CD4-positive, alpha-beta memory T cell (primary cell): ENCODE results near the gene CLSTN2. TPM values are rescaled to one million over a fixed set of nuclear protein-coding genes. Genes with fewer than 3 reads are reported as not detected.

ENCODE experiments used
- CTCF ChIA-PET: fragments of 350-600 bp; sonication (Branson Sonifier 250); formaldehyde crosslinking; loops from one replicate; lab custom pipeline; 2021; ENCODE audit warnings: inconsistent platforms; ENCODE audit not compliant: partially characterized antibody; lab: Charles Lee
- POLR2A ChIA-PET: fragments of 350-600 bp; sonication (Branson Sonifier 250); formaldehyde crosslinking; loops from one replicate; lab custom pipeline; 2021; ENCODE audit not compliant: partially characterized antibody; lab: Charles Lee
- DNase-seq, 5 donors: peaks; one replicate each; pipeline versions ENCODE4 v3.0.0 to v3.0.0-alpha.2; 2020 to 2022; ENCODE audit warnings: mixed read lengths in 1 of 5
- H3K27ac ChIP-seq: one replicate; pipeline ENCODE4 v1.7.0; 2013; ENCODE audit warnings: low read depth, low read length
- H3K27me3 ChIP-seq: 2 replicates; pipeline ENCODE4 v1.7.0; 2013; ENCODE audit warnings: mild to moderate bottlenecking, low read length, moderate library complexity; ENCODE audit not compliant: insufficient read depth
- H3K36me3 ChIP-seq: 2 replicates; pipeline ENCODE4 v1.7.0; 2013; ENCODE audit warnings: mild to moderate bottlenecking, low read length, moderate library complexity; ENCODE audit not compliant: insufficient read depth
- H3K4me1 ChIP-seq: 2 replicates; pipeline ENCODE4 v1.7.0; 2013; ENCODE audit warnings: mild to moderate bottlenecking, low read length, moderate library complexity; ENCODE audit not compliant: insufficient read depth
- H3K4me3 ChIP-seq, 2 donors: one replicate each; pipeline ENCODE4 v1.7.0; 2013; ENCODE audit warnings: low read length in 2 of 2, mild to moderate bottlenecking in 1 of 2
- H3K9me3 ChIP-seq, 2 donors: one replicate each; pipeline ENCODE4 v1.7.0; 2013; ENCODE audit warnings: low read length in 2 of 2, control low read depth in 1 of 2; ENCODE audit not compliant: control insufficient read depth in 1 of 2
- H3K27ac Mint-ChIP-seq, 7 donors: one replicate each; pipeline ENCODE4 v1.8.0; 2020 to 2021; ENCODE audit warnings: mixed read lengths in 7 of 7, mild to moderate bottlenecking in 6 of 7, inconsistent platforms in 3 of 7, moderate library complexity in 3 of 7
- H3K27me3 Mint-ChIP-seq, 2 donors: one replicate each; pipeline ENCODE4 v1.8.0; 2020 to 2021; ENCODE audit warnings: mixed read lengths in 2 of 2
- H3K36me3 Mint-ChIP-seq, 2 donors: one replicate each; pipeline ENCODE4 v1.8.0; 2020 to 2021; ENCODE audit warnings: mixed read lengths in 2 of 2, inconsistent platforms in 1 of 2, mild to moderate bottlenecking in 1 of 2
- H3K4me1 Mint-ChIP-seq, 4 donors: one replicate each; pipeline ENCODE4 v1.8.0; 2020 to 2021; ENCODE audit warnings: mixed read lengths in 4 of 4, mild to moderate bottlenecking in 1 of 4
- H3K4me3 Mint-ChIP-seq, 8 donors: one replicate each; pipeline ENCODE4 v1.8.0; 2020 to 2021; ENCODE audit warnings: mixed read lengths in 8 of 8, mild to moderate bottlenecking in 7 of 8, moderate library complexity in 6 of 8, inconsistent platforms in 3 of 8
- H3K9me3 Mint-ChIP-seq, 8 donors: one replicate each; pipeline ENCODE4 v1.8.0; 2020 to 2021; ENCODE audit warnings: mixed read lengths in 8 of 8, mild to moderate bottlenecking in 5 of 8, inconsistent platforms in 3 of 8, moderate library complexity in 1 of 8
- intact Hi-C: fragments of 100-400 bp; cut with micrococcal nuclease; formaldehyde crosslinking; loops from one replicate; pipeline ENCODE4 v1.15.1; 2023
- polyA plus RNA-seq, 2 donors: library from polyadenylated mRNA; unstranded; fragments of 300-500 nt; fragmentation: Illumina TruSeq; gene quantifications; one replicate each; pipeline ENCODE4 v1.2.3, GENCODE V29; 2021
- total RNA-seq, 2 experiments: library from RNA; stranded (reverse); gene quantifications; one replicate each; pipeline ENCODE4 v1.2.3, GENCODE V29; 2021

CLSTN2 gene
- total RNA-seq (not detected), polyA plus RNA-seq (not detected)

DNA sequence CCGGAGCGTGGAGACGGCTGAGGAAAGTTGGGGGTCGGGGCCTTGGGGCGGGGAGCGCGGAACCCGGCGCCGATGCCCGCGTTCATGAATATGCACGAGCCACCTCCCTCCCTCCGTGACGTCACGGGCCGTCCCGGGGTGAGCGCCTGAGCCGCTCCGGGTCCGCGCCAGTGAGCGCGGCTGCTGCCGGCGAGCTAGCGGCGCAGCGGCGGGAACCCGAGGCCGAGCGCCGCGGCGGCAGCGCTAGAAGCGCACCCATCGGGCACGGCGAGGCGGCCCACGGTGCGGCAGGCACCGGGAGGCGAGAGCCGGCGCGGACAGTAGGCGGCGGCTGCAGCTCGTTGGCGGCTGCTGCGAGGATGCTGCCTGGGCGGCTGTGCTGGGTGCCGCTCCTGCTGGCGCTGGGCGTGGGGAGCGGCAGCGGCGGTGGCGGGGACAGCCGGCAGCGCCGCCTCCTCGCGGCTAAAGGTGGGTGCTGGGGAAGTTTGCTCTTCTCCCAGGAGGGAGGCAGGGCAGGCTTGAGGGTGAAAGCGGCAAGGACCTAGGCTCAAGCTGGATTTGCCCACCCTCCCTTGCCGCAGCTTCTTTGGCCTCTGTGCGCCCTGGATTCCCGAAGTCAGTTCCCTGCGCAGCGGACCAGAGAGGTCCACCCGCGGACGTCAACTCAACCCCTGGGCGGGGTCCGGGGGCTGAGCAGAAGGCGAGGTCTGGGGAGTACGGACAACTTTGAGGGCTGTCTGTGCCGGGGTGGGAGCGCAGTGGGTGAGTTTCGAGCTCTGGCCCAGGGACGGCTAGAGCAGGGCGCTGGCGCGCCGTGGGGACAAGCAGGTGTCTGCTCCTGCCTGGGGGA lies at the start of gene CLSTN2:
Gene CLSTN2, plus strand, starts transcription at position 170 of the 850 bp plus-strand sequence.
- Histone ChIP-seq H3K4me3 (no peak within 1 kb of the TSS), H3K4me1 (no peaks in the 10 kb centered on the region), H3K9me3 (no peaks in the 10 kb centered on the region), H3K36me3 (no peaks in the 10 kb centered on the region), H3K27me3 (peaks cover 6% of the 10 kb centered on the region), H3K27ac (no peak within 1 kb of the TSS)
- Mint-ChIP-seq H3K27ac (no peak within 1 kb of the TSS), H3K4me3 (peak within 1 kb of the TSS in 4 of 8 donors; percentile 24 to 46 (median 36)), H3K27me3 (peaks cover 32 to 34% of the 10 kb centered on the region in 2 donors), H3K9me3 (peaks cover 0 to 10% (median 3%) of the 10 kb centered on the region in 8 donors), H3K36me3 (no peaks in the 10 kb centered on the region), H3K4me1 (peaks cover 0 to 7% (median under 1%) of the 10 kb centered on the region in 4 donors)
- intact Hi-C loops: no loop called here
- CTCF ChIA-PET: no interaction called here
- no peak for DNase-seq
- POLR2A ChIA-PET: no interaction called here

DNA sequence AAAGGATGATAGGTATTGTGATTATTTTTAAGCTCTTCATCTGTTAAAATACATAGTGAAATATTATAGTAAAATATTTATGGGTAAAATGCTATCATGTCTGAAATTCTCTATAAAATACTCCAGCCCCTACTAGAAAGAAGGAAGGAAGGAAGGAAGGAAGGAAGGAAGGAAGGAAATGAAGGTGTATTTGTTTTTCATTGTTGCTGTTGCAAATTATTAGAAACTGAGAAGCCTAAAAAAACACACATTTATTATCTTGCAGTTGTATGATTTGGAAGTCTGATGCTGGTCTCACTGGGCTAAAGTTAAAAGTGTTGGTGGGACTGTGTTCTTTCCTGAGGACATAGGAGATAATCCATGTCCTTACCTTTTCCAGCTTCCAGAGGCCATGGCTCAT lies 47.6 kb upstream of the CLSTN2 start:
- Mint-ChIP-seq H3K9me3 (peaks cover 0 to 15% (median 7%) of the 10 kb centered on the region in 8 donors), H3K4me1 (no peaks in the 10 kb centered on the region), H3K27me3 (no peaks in the 10 kb centered on the region), H3K36me3 (no peaks in the 10 kb centered on the region), H3K27ac (no peak overlapping the region), H3K4me3 (no peak overlapping the region)
- no peak overlapping the region for H3K4me3 ChIP-seq
- ChIA-PET CTCF (no interaction called here), POLR2A (no interaction called here)
- intact Hi-C loops: no loop called here
- H3K36me3 ChIP-seq: no peaks in the 10 kb centered on the region
- H3K4me1 ChIP-seq: no peaks in the 10 kb centered on the region
- H3K27me3 ChIP-seq: no peaks in the 10 kb centered on the region
- DNase-seq: no peak
- H3K9me3 ChIP-seq: no peaks in the 10 kb centered on the region
- no peak overlapping the region for H3K27ac ChIP-seq

DNA sequence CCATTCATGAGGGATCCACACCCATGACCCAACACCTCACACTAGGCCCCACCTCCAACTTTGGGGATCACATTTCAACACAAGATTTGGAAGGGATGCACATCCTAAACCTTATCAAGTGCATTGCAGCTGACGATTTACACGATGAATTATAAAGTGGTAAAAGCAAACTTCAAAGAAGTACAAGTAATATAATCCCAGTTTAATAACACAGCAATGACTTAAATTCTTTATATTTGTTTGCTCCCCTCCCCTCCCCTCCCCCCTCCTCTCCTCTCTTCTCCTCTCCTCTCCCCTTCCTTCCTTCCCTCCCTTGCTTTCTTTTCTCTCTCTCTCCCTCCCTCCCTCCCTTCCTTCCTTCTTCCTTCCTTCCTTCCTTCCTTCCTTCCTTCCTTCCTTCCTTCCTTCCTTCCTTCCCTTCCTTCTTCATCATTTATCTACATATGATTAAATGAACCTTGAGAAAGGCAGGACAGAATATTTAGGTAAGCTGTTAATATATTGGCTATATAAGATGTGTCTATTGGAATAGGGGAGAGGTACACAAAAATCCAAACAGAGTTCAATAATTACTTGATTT lies 46.3 kb upstream of the CLSTN2 start:
- Histone ChIP-seq H3K27me3 (no peaks in the 10 kb centered on the region), H3K4me1 (no peaks in the 10 kb centered on the region), H3K4me3 (no peak overlapping the region), H3K9me3 (no peaks in the 10 kb centered on the region), H3K36me3 (no peaks in the 10 kb centered on the region), H3K27ac (no peak overlapping the region)
- CTCF ChIA-PET: no interaction called here
- POLR2A ChIA-PET: no interaction called here
- intact Hi-C loops: no loop called here
- Mint-ChIP-seq H3K4me3 (no peak overlapping the region), H3K27ac (no peak overlapping the region), H3K36me3 (no peaks in the 10 kb centered on the region), H3K9me3 (peaks cover 0 to 10% (median 6%) of the 10 kb centered on the region in 8 donors), H3K4me1 (no peaks in the 10 kb centered on the region), H3K27me3 (no peaks in the 10 kb centered on the region)
- DNase-seq: no peak

DNA sequence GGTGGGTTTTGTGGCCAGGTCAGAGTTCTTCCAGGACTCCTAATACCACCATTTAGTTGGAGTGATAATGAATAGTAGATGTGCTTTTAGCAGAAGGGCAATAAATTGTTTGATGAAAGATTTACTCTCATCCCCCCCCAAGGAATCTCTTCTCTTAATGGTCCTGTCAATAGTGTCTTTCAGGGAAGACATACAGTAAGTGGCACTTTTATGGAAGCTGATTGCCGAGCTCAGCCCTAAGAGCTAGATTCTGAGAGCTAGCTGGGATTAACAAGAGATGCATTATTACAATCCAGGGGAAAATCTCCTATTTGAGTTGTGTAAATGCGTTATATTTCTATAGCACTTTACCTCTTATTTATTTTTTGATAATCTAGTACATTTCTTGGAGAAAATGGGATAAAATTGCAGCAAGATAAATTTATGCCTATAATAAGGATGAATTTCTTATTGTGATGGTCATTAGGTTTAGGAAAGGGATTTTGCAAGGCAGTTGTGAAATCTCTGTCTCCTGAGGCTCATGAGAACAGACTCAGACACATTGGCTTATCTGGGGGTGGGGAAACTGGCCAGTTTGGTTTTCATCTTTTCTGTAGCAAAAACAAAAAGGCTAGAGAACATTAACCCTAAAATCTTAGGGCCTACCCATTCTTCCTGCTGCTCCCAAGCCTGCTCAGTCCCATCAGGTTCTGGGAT lies 41.6 kb upstream of the CLSTN2 start:
- Histone ChIP-seq H3K27ac (no peak overlapping the region), H3K4me3 (no peak overlapping the region), H3K36me3 (no peaks in the 10 kb centered on the region), H3K4me1 (no peaks in the 10 kb centered on the region), H3K9me3 (no peaks in the 10 kb centered on the region), H3K27me3 (no peaks in the 10 kb centered on the region)
- CTCF ChIA-PET: no interaction called here
- intact Hi-C loops: no loop called here
- Mint-ChIP-seq H3K27me3 (no peaks in the 10 kb centered on the region), H3K4me1 (no peaks in the 10 kb centered on the region), H3K36me3 (no peaks in the 10 kb centered on the region), H3K27ac (no peak overlapping the region), H3K9me3 (peaks cover 0 to 2% (median 0%) of the 10 kb centered on the region in 8 donors), H3K4me3 (no peak overlapping the region)
- POLR2A ChIA-PET: no interaction called here
- DNase-seq: no peak

DNA sequence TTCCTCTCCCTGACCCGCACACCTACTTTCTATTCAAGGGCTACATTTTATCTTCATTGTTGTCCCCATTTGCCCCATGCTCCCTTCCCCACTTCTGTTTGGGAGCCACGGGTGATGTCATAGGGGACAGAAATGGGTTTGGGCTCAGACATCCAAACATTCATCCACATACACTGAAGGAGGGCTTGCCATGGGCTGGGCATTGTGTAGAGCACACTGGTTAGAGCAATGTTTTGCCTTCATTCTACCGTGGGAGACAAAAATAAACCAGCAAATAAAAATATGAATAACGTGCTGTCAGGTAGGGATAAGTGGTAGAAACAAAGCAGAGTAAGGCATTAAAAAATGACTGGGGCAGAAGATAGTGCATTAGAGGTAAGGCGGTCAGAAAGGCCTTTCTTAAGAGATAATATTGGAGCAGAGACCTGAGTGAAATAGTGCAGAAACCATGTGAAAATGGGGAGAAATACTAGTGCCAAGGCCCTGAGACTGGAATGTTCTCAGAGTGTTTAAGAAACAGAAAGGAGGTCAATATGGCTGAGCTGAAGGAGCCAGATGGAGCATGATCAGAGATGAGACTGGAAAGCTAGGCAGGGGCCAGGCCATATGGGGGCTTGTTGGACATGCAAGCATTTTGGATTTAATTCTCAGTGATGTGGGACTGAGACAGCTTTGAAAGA lies 40.9 kb upstream of the CLSTN2 start:
- no peak for DNase-seq
- peaks cover 0 to 2% (median 0%) of the 10 kb centered on the region in 8 donors for H3K9me3 Mint-ChIP-seq
- CTCF ChIA-PET: no interaction called here
- Histone ChIP-seq H3K27ac (no peak overlapping the region), H3K27me3 (no peaks in the 10 kb centered on the region), H3K36me3 (no peaks in the 10 kb centered on the region), H3K9me3 (no peaks in the 10 kb centered on the region), H3K4me1 (no peaks in the 10 kb centered on the region), H3K4me3 (no peak overlapping the region)
- no peaks in the 10 kb centered on the region for H3K27me3 Mint-ChIP-seq
- intact Hi-C loops: no loop called here
- H3K36me3 Mint-ChIP-seq: no peaks in the 10 kb centered on the region
- POLR2A ChIA-PET: no interaction called here
- H3K4me1 Mint-ChIP-seq: no peaks in the 10 kb centered on the region
- no peak overlapping the region for H3K27ac Mint-ChIP-seq
- no peak overlapping the region for H3K4me3 Mint-ChIP-seq

DNA sequence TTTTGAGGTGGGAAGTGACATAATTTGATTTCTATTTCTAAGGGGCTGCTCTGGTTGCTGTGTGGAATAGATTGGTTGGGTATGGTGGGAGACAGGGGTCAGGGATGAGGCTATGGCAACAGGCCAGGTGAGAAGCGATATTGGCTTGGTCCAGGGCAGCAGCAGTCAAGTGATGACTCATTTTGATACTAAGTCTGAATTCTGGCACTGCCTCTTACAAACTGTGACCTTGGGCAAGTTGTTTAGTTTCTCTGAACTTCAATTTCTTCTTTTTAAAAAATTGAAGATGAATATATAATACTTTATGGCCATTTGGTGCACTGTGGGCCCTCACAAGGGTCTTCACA lies 40.4 kb upstream of the CLSTN2 start:
- Histone ChIP-seq H3K36me3 (no peaks in the 10 kb centered on the region), H3K27ac (no peak overlapping the region), H3K4me1 (no peaks in the 10 kb centered on the region), H3K4me3 (no peak overlapping the region), H3K27me3 (no peaks in the 10 kb centered on the region), H3K9me3 (no peaks in the 10 kb centered on the region)
- Mint-ChIP-seq H3K36me3 (no peaks in the 10 kb centered on the region), H3K4me1 (no peaks in the 10 kb centered on the region), H3K9me3 (peaks cover 0 to 2% (median 0%) of the 10 kb centered on the region in 8 donors), H3K4me3 (no peak overlapping the region), H3K27me3 (no peaks in the 10 kb centered on the region), H3K27ac (no peak overlapping the region)
- no peak for DNase-seq
- ChIA-PET POLR2A (no interaction called here), CTCF (no interaction called here)
- intact Hi-C loops: no loop called here

DNA sequence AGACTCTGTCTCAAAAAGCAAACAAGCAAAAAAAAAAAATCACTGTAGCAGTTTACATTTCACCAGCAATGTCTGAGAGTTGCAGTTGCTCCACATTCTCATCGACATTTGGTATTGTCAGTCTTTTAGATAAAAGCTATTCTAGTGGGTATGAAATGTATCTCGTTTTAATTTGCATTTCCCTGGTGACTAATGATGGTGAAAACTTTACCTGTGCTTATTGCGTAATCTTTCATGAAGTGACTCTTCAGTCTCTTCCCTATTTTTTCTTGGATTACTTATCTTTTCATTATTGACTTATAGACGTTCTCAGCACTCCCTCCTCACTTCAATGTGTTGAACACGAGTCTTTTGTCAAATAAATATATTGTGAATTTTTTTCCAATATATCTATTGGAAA lies 37.2 kb upstream of the CLSTN2 start:
- ChIA-PET POLR2A (no interaction called here), CTCF (no interaction called here)
- no peaks in the 10 kb centered on the region for H3K36me3 Mint-ChIP-seq
- peaks cover 0 to 7% (median 0%) of the 10 kb centered on the region in 8 donors for H3K9me3 Mint-ChIP-seq
- Histone ChIP-seq H3K36me3 (no peaks in the 10 kb centered on the region), H3K4me3 (no peak overlapping the region), H3K27ac (no peak overlapping the region), H3K4me1 (no peaks in the 10 kb centered on the region), H3K27me3 (no peaks in the 10 kb centered on the region), H3K9me3 (no peaks in the 10 kb centered on the region)
- no peaks in the 10 kb centered on the region for H3K4me1 Mint-ChIP-seq
- no peak for DNase-seq
- no peak overlapping the region for H3K27ac Mint-ChIP-seq
- no peak overlapping the region for H3K4me3 Mint-ChIP-seq
- peaks cover 0 to 2% of the 10 kb centered on the region in 2 donors for H3K27me3 Mint-ChIP-seq
- intact Hi-C loops: no loop called here
